DOHH2 (cell line): Measurements from ENCODE around the gene PPIE.

Experiments
- H3F3A ChIP-seq: fragments of 200-600 bp; sonication (generic), shearing (Covaris generic); 2 replicates; pipeline ENCODE4 v1.6.0; 2016; ENCODE audit warnings: antibody characterized with exemption, mild to moderate bottlenecking; ENCODE audit not compliant: control insufficient read depth, insufficient read depth
- H3K27ac ChIP-seq: fragments of 200-600 bp; sonication (generic); 2 replicates; pipeline ENCODE4 v1.5.1; 2014; ENCODE audit warnings: low read depth, mild to moderate bottlenecking, low read length, moderate library complexity
- H3K27me3 ChIP-seq: fragments of 200-600 bp; sonication (generic); 2 replicates; pipeline ENCODE4 v1.6.1; 2014; ENCODE audit warnings: mild to moderate bottlenecking, low read length, mixed read lengths; ENCODE audit not compliant: control insufficient read depth
- H3K36me3 ChIP-seq: fragments of 200-600 bp; sonication (generic); 2 replicates; pipeline ENCODE4 v1.6.1; 2014; ENCODE audit warnings: mild to moderate bottlenecking, low read length, moderate library complexity, mixed read lengths; ENCODE audit not compliant: control insufficient read depth
- H3K4me1 ChIP-seq: fragments of 200-600 bp; sonication (generic); 2 replicates; pipeline ENCODE4 v1.6.1; 2014; ENCODE audit warnings: mild to moderate bottlenecking, low read length, mixed read lengths; ENCODE audit not compliant: control insufficient read depth
- H3K4me2 ChIP-seq: fragments of 200-600 bp; sonication (generic); 2 replicates; pipeline ENCODE4 v1.6.0; 2014; ENCODE audit warnings: mild to moderate bottlenecking, low read length, moderate library complexity
- H3K4me3 ChIP-seq: fragments of 200-600 bp; sonication (generic); 2 replicates; pipeline ENCODE4 v1.5.1; 2014; ENCODE audit warnings: mild to moderate bottlenecking, low read length, mixed read lengths
- H3K79me2 ChIP-seq: fragments of 200-600 bp; sonication (generic); 2 replicates; pipeline ENCODE4 v1.6.1; 2014; ENCODE audit warnings: mild to moderate bottlenecking, low read length, mixed read lengths; ENCODE audit not compliant: control insufficient read depth
- H3K9me2 ChIP-seq: fragments of 200-600 bp; sonication (generic); replicated peaks from 2 replicates; pipeline ENCODE4 v1.6.1; 2014; ENCODE audit warnings: mild to moderate bottlenecking, low read length, mixed read lengths; ENCODE audit not compliant: control insufficient read depth
- H3K9me3 ChIP-seq: fragments of 200-600 bp; sonication (generic); 2 replicates; pipeline ENCODE4 v1.6.1; 2014; ENCODE audit warnings: antibody characterized with exemption, low read length, mixed read lengths; ENCODE audit not compliant: control insufficient read depth, insufficient read depth
- H4K20me1 ChIP-seq: fragments of 200-600 bp; sonication (generic); 2 replicates; pipeline ENCODE4 v1.6.0; 2014; ENCODE audit warnings: low read depth, mild to moderate bottlenecking, antibody characterized with exemption, low read length, moderate library complexity; ENCODE audit not compliant: control insufficient read depth, insufficient read depth
- CTCF ChIP-seq: fragments of 200-600 bp; sonication (generic); IDR thresholded peaks from one replicate; pipeline ENCODE4 v1.5.1; 2014; ENCODE audit warnings: antibody characterized with exemption, mild to moderate bottlenecking, low read depth, low read length; ENCODE audit not compliant: poor library complexity, severe bottlenecking
- EZH2phosphoT487 ChIP-seq: fragments of 200-600 bp; sonication (generic); IDR thresholded peaks from 2 replicates; pipeline ENCODE4 v1.6.1; 2017; ENCODE audit warnings: borderline replicate concordance, mild to moderate bottlenecking, antibody characterized with exemption, low read length, moderate library complexity, mixed read lengths

The PPIE gene

GRCh38 chr1:39812913-39813312, 74.2 kb downstream of the PPIE start:
- H3K9me3 ChIP-seq: no peaks in the 10 kb centered on the region
- TF ChIP-seq CTCF (no peak), EZH2phosphoT487 (no peak)
- no peaks in the 10 kb centered on the region for H3K9me2 ChIP-seq

More at GRCh38 chr1:39812913-39813312, 74.2 kb downstream of the PPIE start:
- Histone ChIP-seq H3K27ac (no peak overlapping the region), H3K36me3 (no peaks in the 10 kb centered on the region), H3K4me1 (peaks cover 12% of the 10 kb centered on the region), H4K20me1 (no peaks in the 10 kb centered on the region), H3K4me2 (no peak overlapping the region), H3K79me2 (no peaks in the 10 kb centered on the region), H3F3A (no peaks in the 10 kb centered on the region), H3K27me3 (no peaks in the 10 kb centered on the region), H3K4me3 (no peak overlapping the region)
